Common myeloid progenitor, CD34-positive (primary cell): ENCODE results near the gene KRTAP9-8.
"Not testable (repeated sequence)": the region's sequence is repeated elsewhere in the genome, so short reads cannot be mapped to it uniquely, and the experiment has no call there.

Source experiments
- CTCF ChIA-PET: fragments of 350-600 bp; sonication (Branson Sonifier 250); formaldehyde crosslinking; loops from one replicate; lab custom pipeline; 2021; ENCODE audit warnings: antibody characterized with exemption; lab: Charles Lee
- POLR2A ChIA-PET: fragments of 350-600 bp; sonication (Branson Sonifier 250); formaldehyde crosslinking; loops from one replicate; lab custom pipeline; 2021; ENCODE audit warnings: antibody characterized with exemption; lab: Charles Lee
- DNase-seq, 3 donors: peaks; one replicate each; pipeline versions ENCODE4 v3.0.0 to v3.0.0-alpha.2; 2013
- H3K27ac ChIP-seq, 2 experiments: 1 replicate in 1 of 2; 2 replicates in 1 of 2; pipeline ENCODE4 v1.7.0; 2013; ENCODE audit warnings: inconsistent platforms in 2 of 2, low read length in 2 of 2, mild to moderate bottlenecking in 2 of 2, low read depth in 1 of 2, moderate library complexity in 1 of 2; ENCODE audit not compliant: severe bottlenecking in 2 of 2, insufficient read depth in 1 of 2, poor library complexity in 1 of 2
- H3K27me3 ChIP-seq, 5 experiments: replicated peaks in 2 of 5; 1 replicate in 3 of 5; 2 replicates in 2 of 5; pipeline versions ENCODE4 v1.6.1 to v1.7.0; 2013; ENCODE audit warnings: low read length in 4 of 5, mild to moderate bottlenecking in 2 of 5, moderate library complexity in 2 of 5, inconsistent platforms in 1 of 5; ENCODE audit not compliant: insufficient read depth in 5 of 5, control insufficient read depth in 4 of 5
- H3K36me3 ChIP-seq, 4 experiments: 1 replicate in 2 of 4; 2 replicates in 2 of 4; pipeline versions ENCODE4 v1.6.1 to v1.7.0; 2013; ENCODE audit warnings: low read length in 3 of 4, control low read depth in 1 of 4, mild to moderate bottlenecking in 1 of 4; ENCODE audit not compliant: control insufficient read depth in 4 of 4, insufficient read depth in 4 of 4
- H3K4me1 ChIP-seq, 4 experiments: 1 replicate in 3 of 4; 2 replicates in 1 of 4; pipeline versions ENCODE4 v1.6.1 to v1.7.1; 2013; ENCODE audit warnings: low read length in 3 of 4, mild to moderate bottlenecking in 3 of 4, control low read depth in 1 of 4, inconsistent platforms in 1 of 4, moderate library complexity in 1 of 4; ENCODE audit not compliant: control insufficient read depth in 4 of 4, insufficient read depth in 4 of 4; ENCODE audit errors: control extremely low read depth in 1 of 4
- H3K4me3 ChIP-seq, 7 experiments: 1 replicate in 4 of 7; 2 replicates in 3 of 7; pipeline versions ENCODE4 v1.5.1 to v1.7.0; 2013; ENCODE audit warnings: mild to moderate bottlenecking in 7 of 7, low read length in 6 of 7, moderate library complexity in 6 of 7, inconsistent platforms in 2 of 7, low read depth in 2 of 7, control low read depth in 1 of 7; ENCODE audit not compliant: insufficient read depth in 4 of 7, control insufficient read depth in 1 of 7; ENCODE audit errors: extremely low read depth in 1 of 7
- H3K9me3 ChIP-seq, 5 experiments: 1 replicate in 4 of 5; 2 replicates in 1 of 5; pipeline versions ENCODE4 v1.6.1 to v1.7.1; 2013; ENCODE audit warnings: low read length in 4 of 5, mild to moderate bottlenecking in 2 of 5, inconsistent platforms in 1 of 5, low read depth in 1 of 5, moderate library complexity in 1 of 5; ENCODE audit not compliant: control insufficient read depth in 4 of 5, insufficient read depth in 2 of 5; ENCODE audit errors: control extremely low read depth in 1 of 5
- whole genome bisulfite sequencing: methylation state at CpG from one replicate; pipeline ENCODE4 v1.1.5; 2013; ENCODE audit not compliant: insufficient coverage; 5-methylcytosine and 5-hydroxymethylcytosine counted together

The KRTAP9-8 gene

DNA sequence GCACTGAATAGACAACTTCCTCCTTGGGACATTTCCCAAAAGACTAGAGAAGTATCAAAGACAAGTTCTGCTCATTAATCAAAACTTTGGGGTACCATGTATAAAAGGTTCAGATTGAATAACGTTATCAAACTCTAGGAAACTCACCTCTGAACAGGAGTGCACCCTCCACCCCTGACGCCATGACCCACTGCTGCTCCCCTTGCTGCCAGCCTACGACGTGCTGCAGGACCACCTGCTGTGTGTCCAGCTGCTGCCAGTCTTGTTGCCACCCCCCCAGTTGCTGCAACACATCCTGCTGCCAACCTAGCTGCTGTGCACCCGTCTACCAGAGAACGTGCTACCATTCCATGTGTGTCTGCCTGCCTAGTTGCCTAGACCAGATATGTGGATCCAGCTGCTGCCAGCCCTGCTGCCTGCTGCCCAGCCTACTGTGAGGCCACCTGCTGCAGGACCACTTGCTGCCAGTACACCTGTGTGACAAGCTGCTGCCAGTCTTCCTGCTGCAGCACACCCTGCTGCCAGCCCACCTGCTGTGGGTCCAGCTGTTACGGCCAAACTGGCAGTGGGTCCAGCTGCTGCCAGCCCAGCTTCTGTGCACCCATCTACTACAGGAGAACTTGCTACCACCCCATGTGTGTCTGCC lies 25.2 kb upstream of the KRTAP9-8 start:
- H3K27me3 ChIP-seq, result peaks cover 0 to 5% (median 0%) of the 10 kb centered on the region in 5 experiments
- H3K4me3 ChIP-seq, result no peak overlapping the region
- no peaks in the 10 kb centered on the region for H3K4me1 ChIP-seq
- H3K36me3 ChIP-seq, result no peaks in the 10 kb centered on the region
- no peak for DNase-seq
- H3K27ac ChIP-seq, result no peak overlapping the region
- ChIA-PET POLR2A (no interaction called here), CTCF (no interaction called here)
- 88% methylated on average over 7 of the region's 7 CpGs for WGBS
- H3K9me3 ChIP-seq, result peaks cover 0 to 1% (median 0%) of the 10 kb centered on the region in 5 experiments

DNA sequence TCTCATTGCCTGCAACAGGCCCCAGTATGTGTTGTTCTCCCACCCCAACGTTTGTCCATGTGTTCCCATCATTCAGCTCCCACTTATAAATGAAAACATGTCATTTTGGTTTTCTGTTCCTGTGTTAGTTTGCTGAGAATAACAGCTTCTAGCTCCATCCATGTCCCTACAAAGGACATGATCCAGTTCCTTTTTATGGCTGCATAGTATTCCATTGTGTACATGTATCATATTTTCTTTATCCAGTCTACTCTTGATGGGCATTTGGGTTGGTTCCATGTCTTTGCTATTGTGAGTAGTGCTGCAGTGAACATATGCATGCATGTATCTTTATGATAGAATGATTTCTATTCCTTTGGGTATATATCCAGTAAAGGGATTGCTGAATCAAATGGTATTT lies 22.1 kb upstream of the KRTAP9-8 start:
- CTCF ChIA-PET, result no interaction called here
- no peak overlapping the region for H3K27ac ChIP-seq
- POLR2A ChIA-PET, result no interaction called here

DNA sequence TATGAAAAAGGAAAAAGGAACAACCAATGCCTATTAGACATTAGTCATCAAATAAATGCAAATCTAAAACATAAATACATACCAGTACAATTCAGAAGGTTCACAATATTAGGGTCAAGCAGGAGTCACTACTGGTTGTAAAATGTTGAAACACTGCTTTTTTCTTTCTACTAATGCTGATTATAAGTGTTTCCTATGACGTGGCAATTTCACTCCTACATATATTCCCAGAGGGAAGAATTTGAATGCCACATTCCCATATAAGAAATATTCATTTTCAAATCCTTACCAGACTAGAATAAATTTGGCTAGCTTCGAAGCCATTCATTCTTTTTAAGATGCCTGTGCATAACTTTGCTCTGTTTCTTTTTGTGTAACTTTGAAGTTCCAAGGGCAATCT lies 14.0 kb upstream of the KRTAP9-8 start:
- no peak for DNase-seq

More for the DNA sequence above, 22.1 kb upstream of the KRTAP9-8 start:
- H3K36me3 ChIP-seq, result no peaks in the 10 kb centered on the region
- no peak for DNase-seq
- H3K4me1 ChIP-seq, result no peaks in the 10 kb centered on the region
- no CpG with 5 or more reads among the region's 1 CpG for WGBS
- no peak overlapping the region for H3K4me3 ChIP-seq
- no peaks in the 10 kb centered on the region for H3K27me3 ChIP-seq
- H3K9me3 ChIP-seq, result no peaks in the 10 kb centered on the region

DNA sequence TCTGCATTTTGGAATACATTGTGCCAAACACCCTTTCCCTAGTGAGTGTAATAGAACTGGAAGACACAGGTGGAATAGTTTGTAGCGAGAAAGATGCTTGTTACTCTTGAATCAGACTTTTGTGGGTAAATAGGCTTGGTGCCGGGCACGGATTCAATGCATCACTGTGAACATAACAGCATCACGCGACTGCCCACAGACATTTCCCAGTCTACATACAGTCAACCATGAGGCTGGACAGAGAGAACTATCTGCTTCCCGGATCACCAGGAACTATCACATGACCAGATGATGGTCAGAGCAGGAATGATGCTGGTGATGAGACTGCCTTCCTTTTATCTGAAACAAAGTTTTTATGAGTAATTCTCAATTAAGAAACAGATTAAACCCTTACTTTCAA lies 11.7 kb upstream of the KRTAP9-8 start:
- POLR2A ChIA-PET, result no interaction called here
- H3K36me3 ChIP-seq, result no peaks in the 10 kb centered on the region

More for the DNA sequence above, 14.0 kb upstream of the KRTAP9-8 start:
- Histone ChIP-seq H3K4me3 (no peak overlapping the region), H3K27ac (no peak overlapping the region), H3K27me3 (no peaks in the 10 kb centered on the region), H3K9me3 (no peaks in the 10 kb centered on the region), H3K36me3 (no peaks in the 10 kb centered on the region), H3K4me1 (no peaks in the 10 kb centered on the region)
- no CpG with 5 or more reads among the region's 2 CpGs for WGBS
- POLR2A ChIA-PET, result no interaction called here
- CTCF ChIA-PET, result no interaction called here

GRCh38 chr17:41226598-41227095 lies 11.2 kb upstream of the KRTAP9-8 start, which contains the start of gene KRTAP9-2:
Gene KRTAP9-2, plus strand, starts transcription at chr17:41226648. Its CDS starts 7 bp downstream, at chr17:41226655.
- H3K4me1 ChIP-seq, H3K9me3 ChIP-seq, H3K27ac ChIP-seq, CTCF ChIA-PET, H3K27me3 ChIP-seq, POLR2A ChIA-PET, H3K36me3 ChIP-seq, DNase-seq, H3K4me3 ChIP-seq: not testable (repeated sequence)
- 40% methylated on average over 1 of the region's 4 CpGs for WGBS

More for the DNA sequence above, 11.7 kb upstream of the KRTAP9-8 start:
- no peak for DNase-seq
- CTCF ChIA-PET, result no interaction called here
- no peaks in the 10 kb centered on the region for H3K4me1 ChIP-seq
- H3K27me3 ChIP-seq, result no peaks in the 10 kb centered on the region
- H3K4me3 ChIP-seq, result no peak overlapping the region
- no peaks in the 10 kb centered on the region for H3K9me3 ChIP-seq
- WGBS, result 100% methylated on average over 1 of the region's 6 CpGs
- H3K27ac ChIP-seq, result no peak overlapping the region

GRCh38 chr17:41230094-41230493 lies 7.7 kb upstream of the KRTAP9-8 start:
- ChIA-PET POLR2A (no interaction called here), CTCF (no interaction called here)
- H3K27ac ChIP-seq, result no peak overlapping the region
- DNase-seq, result no peak
- no peaks in the 10 kb centered on the region for H3K4me1 ChIP-seq
- peaks cover 0 to 2% (median 0%) of the 10 kb centered on the region in 5 experiments for H3K27me3 ChIP-seq
- no peaks in the 10 kb centered on the region for H3K36me3 ChIP-seq
- H3K9me3 ChIP-seq, result peaks cover 0 to 1% (median 0%) of the 10 kb centered on the region in 5 experiments
- no peak overlapping the region for H3K4me3 ChIP-seq

- 99% methylated on average over 6 of the region's 6 CpGs for WGBS
- Histone ChIP-seq H3K27ac (no peak overlapping the region), H3K27me3 (peaks cover 0 to 2% (median 0%) of the 10 kb centered on the region in 5 experiments), H3K9me3 (peaks cover 0 to 1% (median 0%) of the 10 kb centered on the region in 5 experiments), H3K4me1 (no peaks in the 10 kb centered on the region), H3K4me3 (no peak overlapping the region), H3K36me3 (no peaks in the 10 kb centered on the region)
- ChIA-PET CTCF (no interaction called here), POLR2A (no interaction called here)
- DNase-seq, result no peak
Measured at GRCh38 chr17:41231731-41232130, 6.1 kb upstream of the KRTAP9-8 start.
